Transverse colon (tissue), 3 donors: ENCODE results near the gene LSM7.

ENCODE experiments used
- POLR2A ChIP-seq: fragments of 450-650 bp; IDR thresholded peaks from one replicate; pipeline ENCODE4 v1.6.1; 2016; ENCODE audit warnings: antibody characterized with exemption, mild to moderate bottlenecking, moderate library complexity
- POLR2AphosphoS5 ChIP-seq, 3 donors: sonication (generic); formaldehyde crosslinking; IDR thresholded peaks; one replicate each; pipeline ENCODE4 v1.6.1; 2016; ENCODE audit warnings: antibody characterized with exemption in 3 of 3

DNA sequence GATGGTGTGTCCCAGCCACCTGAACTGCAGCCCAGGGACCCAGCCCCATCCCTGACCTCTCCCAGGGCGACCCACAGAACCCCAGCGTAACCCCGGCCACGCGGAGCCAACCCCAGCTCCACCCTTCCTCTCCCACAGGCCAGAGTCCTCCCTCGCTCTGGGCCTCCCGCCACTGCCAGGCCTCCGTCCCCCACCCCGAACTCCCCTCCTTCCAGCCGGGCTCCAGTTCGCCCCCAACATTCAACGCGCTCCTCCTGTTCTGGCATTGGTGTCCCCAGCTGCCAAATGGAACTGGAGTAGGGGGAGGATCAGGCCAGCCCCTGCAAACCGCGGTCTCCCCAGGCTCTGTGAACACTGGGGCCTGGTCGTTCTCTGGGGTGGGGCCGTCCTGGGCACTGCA, 27.9 kb downstream of the LSM7 start:
- TF ChIP-seq POLR2A (no peak), POLR2AphosphoS5 (IDR thresholded peaks at IDR 0.05) (no peak)
